Activated T-cell treated with anti-CD3 and anti-CD28 coated beads for 24 hours (primary cell): Measurements from ENCODE around the gene TRAPPC3.

ENCODE experiments used
- DNase-seq: peaks from one replicate; pipeline ENCODE4 v3.0.0-alpha.2; 2020; ENCODE audit warnings: low read depth

Gene TRAPPC3

GRCh38 chr1:36151134-36151844, 2.0 kb upstream of the TRAPPC3 start:
- DNase-seq: no peak

- peak; percentile 69 for DNase-seq
Measured at GRCh38 chr1:36150296-36151133, 1.2 kb upstream of the TRAPPC3 start.

- no peak for DNase-seq
Measured at GRCh38 chr1:36149973-36150295, 648 bp upstream of the TRAPPC3 start.

- DNase-seq: no peak
Measured at GRCh38 chr1:36148821-36149236, 457 bp downstream of the TRAPPC3 start.

- DNase-seq: no peak
Measured at GRCh38 chr1:36144413-36144812, 4.9 kb downstream of the TRAPPC3 start.

- no peak for DNase-seq
Measured at GRCh38 chr1:36143424-36143823, 5.9 kb downstream of the TRAPPC3 start.

GRCh38 chr1:36142121-36142520, 7.2 kb downstream of the TRAPPC3 start:
- DNase-seq: no peak

GRCh38 chr1:36139521-36139920, 9.8 kb downstream of the TRAPPC3 start:
- no peak for DNase-seq

- DNase-seq: no peak
Measured at GRCh38 chr1:36137776-36138175, 11.5 kb downstream of the TRAPPC3 start.

GRCh38 chr1:36137226-36137625, 12.1 kb downstream of the TRAPPC3 start:
- no peak for DNase-seq

GRCh38 chr1:36136535-36136934, 12.8 kb downstream of the TRAPPC3 start:
- DNase-seq: no peak

GRCh38 chr1:36135796-36136195, 13.5 kb downstream of the TRAPPC3 start:
- no peak for DNase-seq

GRCh38 chr1:36135330-36135667, 14.0 kb downstream of the TRAPPC3 start:
- no peak for DNase-seq

- DNase-seq: no peak
Measured at GRCh38 chr1:36134505-36135329, 14.6 kb downstream of the TRAPPC3 start.

GRCh38 chr1:36134031-36134430, 15.3 kb downstream of the TRAPPC3 start:
- DNase-seq: no peak

- DNase-seq: no peak
Measured at GRCh38 chr1:36133484-36133883, 15.8 kb downstream of the TRAPPC3 start.

GRCh38 chr1:36132029-36132428, 17.3 kb downstream of the TRAPPC3 start:
- no peak for DNase-seq

GRCh38 chr1:36128905-36129206, 20.4 kb downstream of the TRAPPC3 start:
- DNase-seq: no peak

- DNase-seq: no peak
Measured at GRCh38 chr1:36128126-36128904, 21.0 kb downstream of the TRAPPC3 start.

- DNase-seq: no peak
Measured at GRCh38 chr1:36126797-36127500, 22.3 kb downstream of the TRAPPC3 start.

GRCh38 chr1:36126005-36126716, 23.1 kb downstream of the TRAPPC3 start:
- no peak for DNase-seq
